ENCODE results near the gene UPF2. TPM values are rescaled to one million over a fixed set of nuclear protein-coding genes. Genes with fewer than 3 reads are reported as not detected.

UPF2 gene
- total and polyA plus RNA-seq, 2 of the 13 experiments (the other 11 are each of a cell fraction or from before 2014, with no cell fraction given) = 6.2 to 14.5 TPM

- no peak for TF ChIP-seq ZFP91 (CRISPR knock-in tag; IDR thresholded peaks at IDR 0.05; ENCODE audit: borderline replicate concordance)
Observed at GRCh38 chr10:11930312-11930978, 112.2 kb downstream of the UPF2 start (continued).

- Histone ChIP-seq H3K9me3 (ENCODE audit: low read length) (no peaks in the 10 kb centered on the region), H3K27me3 (ENCODE audit: control insufficient read depth in 1 of 2, insufficient read depth in 2 of 2, low read length in 2 of 2) (no peaks in the 10 kb centered on the region), H2AFZ (ENCODE audit: low read length) (no peak overlapping the region), H3K27ac (ENCODE audit: extremely low read length, insufficient read depth, low read length) (no peak overlapping the region), H3K79me2 (ENCODE audit: insufficient read depth, low read length) (no peaks in the 10 kb centered on the region), H3K4me2 (ENCODE audit: low read depth, low read length) (no peak overlapping the region), H3K4me1 (ENCODE audit: insufficient read depth, low read length) (no peaks in the 10 kb centered on the region), H3K4me3 (replicated peaks in 1 of 3; ENCODE audit: insufficient read depth in 1 of 3, low read depth in 2 of 3, low read length in 3 of 3) (no peak overlapping the region), H4K20me1 (ENCODE audit: insufficient read depth, low read length) (no peaks in the 10 kb centered on the region), H3K9ac (ENCODE audit: insufficient read depth, low read depth, low read length) (no peak overlapping the region), H3K36me3 (replicated peaks in 1 of 2; ENCODE audit: control insufficient read depth in 1 of 2, insufficient read depth in 2 of 2, low read length in 2 of 2) (peaks cover 17 to 56% of the 10 kb centered on the region in 2 experiments; a peak in 4 of 5 replicates)
- BruUV-seq (replicated peaks) = no TSS peak
- ChIA-PET CTCF (ENCODE audit: low intra/inter-chr PET ratio, low total read pairs) (no interaction called here), POLR2A (no interaction called here)
- no peak for TF ChIP-seq ZNF775 (CRISPR knock-in tag; IDR thresholded peaks at IDR 0.05; ENCODE audit: borderline replicate concordance)
- no peak for TF ChIP-seq ZEB1 (IDR thresholded peaks at IDR 0.05; ENCODE audit: insufficient replicate concordance, low read depth)
- intact Hi-C loops (cut with micrococcal nuclease; ENCODE audit: unreplicated experiment) (no loop called here), in situ Hi-C loops (cut with HindIII; ENCODE audit: extremely low pct_ligation_motif_present, low pct_unique_long_range_greater_than_20kb) (no loop called here)
- ATAC-seq (no peak), DNase-seq (ENCODE audit: low spot score) (no peak), FAIRE-seq (no peak)
- 97% methylated on average over 3 of the region's 3 CpGs for WGBS (ENCODE audit: low lambda C conversion rate)
Observed at GRCh38 chr10:11927746-11928145, 114.9 kb downstream of the UPF2 start.
